Breast epithelium (tissue), 3 donors: ENCODE data around the gene PRAMEF5.
"Not testable (repeated sequence)": the region's sequence is repeated elsewhere in the genome, so short reads cannot be mapped to it uniquely, and the experiment has no call there.

ENCODE experiments used
- POLR2A ChIP-seq: fragments of 450-650 bp; IDR thresholded peaks from one replicate; pipeline ENCODE4 v1.6.1; 2016; ENCODE audit warnings: antibody characterized with exemption, mild to moderate bottlenecking, moderate library complexity
- POLR2AphosphoS5 ChIP-seq, 3 donors: sonication (generic); formaldehyde crosslinking; IDR thresholded peaks; one replicate each; pipeline ENCODE4 v1.6.1; 2017; ENCODE audit warnings: antibody characterized with exemption in 3 of 3
- TF ChIP-seq, protein P1 (sequence below), 3 donors: fragments of 450-650 bp; IDR thresholded peaks; one replicate each; pipeline ENCODE4 v1.5.1; 2016 to 2017; ENCODE audit warnings: antibody characterized with exemption in 3 of 3, mild to moderate bottlenecking in 3 of 3, moderate library complexity in 3 of 3

DNA sequence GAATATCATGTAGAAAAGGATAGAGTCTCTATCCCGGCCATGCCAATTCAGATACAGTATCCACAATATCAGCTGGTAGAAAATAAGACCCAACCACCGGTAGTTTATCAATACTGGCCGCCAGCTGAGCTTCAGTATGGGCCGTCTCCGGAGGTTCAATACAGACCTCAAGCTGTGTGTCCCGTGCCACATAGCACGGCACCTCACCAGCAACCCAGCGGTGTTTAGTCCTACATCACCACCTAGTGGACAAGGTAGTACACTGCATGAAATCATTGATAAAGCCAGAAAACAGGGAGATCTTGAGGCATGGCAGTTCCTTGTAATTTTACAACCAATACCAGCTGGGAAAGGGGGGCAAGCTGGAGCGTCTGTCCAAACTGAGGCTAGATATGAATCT, 45.3 kb upstream of the PRAMEF5 start:
- TF ChIP-seq, protein P1, sequence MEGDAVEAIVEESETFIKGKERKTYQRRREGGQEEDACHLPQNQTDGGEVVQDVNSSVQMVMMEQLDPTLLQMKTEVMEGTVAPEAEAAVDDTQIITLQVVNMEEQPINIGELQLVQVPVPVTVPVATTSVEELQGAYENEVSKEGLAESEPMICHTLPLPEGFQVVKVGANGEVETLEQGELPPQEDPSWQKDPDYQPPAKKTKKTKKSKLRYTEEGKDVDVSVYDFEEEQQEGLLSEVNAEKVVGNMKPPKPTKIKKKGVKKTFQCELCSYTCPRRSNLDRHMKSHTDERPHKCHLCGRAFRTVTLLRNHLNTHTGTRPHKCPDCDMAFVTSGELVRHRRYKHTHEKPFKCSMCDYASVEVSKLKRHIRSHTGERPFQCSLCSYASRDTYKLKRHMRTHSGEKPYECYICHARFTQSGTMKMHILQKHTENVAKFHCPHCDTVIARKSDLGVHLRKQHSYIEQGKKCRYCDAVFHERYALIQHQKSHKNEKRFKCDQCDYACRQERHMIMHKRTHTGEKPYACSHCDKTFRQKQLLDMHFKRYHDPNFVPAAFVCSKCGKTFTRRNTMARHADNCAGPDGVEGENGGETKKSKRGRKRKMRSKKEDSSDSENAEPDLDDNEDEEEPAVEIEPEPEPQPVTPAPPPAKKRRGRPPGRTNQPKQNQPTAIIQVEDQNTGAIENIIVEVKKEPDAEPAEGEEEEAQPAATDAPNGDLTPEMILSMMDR (IDR thresholded peaks at IDR 0.05), result not testable (repeated sequence)
- TF ChIP-seq POLR2AphosphoS5 (IDR thresholded peaks at IDR 0.05); POLR2A: not testable (repeated sequence)
